Lower leg skin (tissue), 4 donors: ENCODE measurements around the gene SEMA3B. TPM values are rescaled to one million over a fixed set of nuclear protein-coding genes. Genes with fewer than 3 reads are reported as not detected.

Experiments
- DNase-seq, 2 donors: peaks; one replicate each; pipeline ENCODE4 v3.0.0-alpha.2; 2019; ENCODE audit warnings: low spot score in 2 of 2
- H3K4me3 ChIP-seq: fragments of 200-600 bp; sonication (generic); 2 replicates; pipeline ENCODE4 v1.5.1; 2017; ENCODE audit warnings: mild to moderate bottlenecking, low read depth; ENCODE audit not compliant: poor library complexity, severe bottlenecking
- POLR2A ChIP-seq, 2 donors: fragments of 450-650 bp; IDR thresholded peaks; one replicate each; pipeline ENCODE4 v1.6.1; 2016 to 2017; ENCODE audit warnings: antibody characterized with exemption in 2 of 2, mild to moderate bottlenecking in 1 of 2, moderate library complexity in 1 of 2
- WGBS, 2 donors: methylation state at CpG; one replicate each; pipeline ENCODE4 v1.1.5; 2018; 5-methylcytosine and 5-hydroxymethylcytosine counted together
- intact Hi-C: fragments of 100-400 bp; cut with DNase I; formaldehyde crosslinking; loops from one replicate; pipeline ENCODE4 v1.15.0; 2023; ENCODE audit warnings: low total_unique reads
- total RNA-seq, 4 donors: library from RNA; depleted of rRNA; stranded (reverse); fragments of >200 nt; gene quantifications; one replicate each; pipeline ENCODE4 v1.1.0, GENCODE V29; 2016
- TF ChIP-seq, protein P1 (sequence below), 3 donors: fragments of 450-650 bp; IDR thresholded peaks; one replicate each; pipeline ENCODE4 v1.5.1; 2016; ENCODE audit warnings: antibody characterized with exemption in 3 of 3, mild to moderate bottlenecking in 3 of 3, moderate library complexity in 2 of 3

The SEMA3B gene
- total RNA-seq, 4 donors from 2014 or later: 1.1 to 7.2 (median 3.3) TPM

DNA sequence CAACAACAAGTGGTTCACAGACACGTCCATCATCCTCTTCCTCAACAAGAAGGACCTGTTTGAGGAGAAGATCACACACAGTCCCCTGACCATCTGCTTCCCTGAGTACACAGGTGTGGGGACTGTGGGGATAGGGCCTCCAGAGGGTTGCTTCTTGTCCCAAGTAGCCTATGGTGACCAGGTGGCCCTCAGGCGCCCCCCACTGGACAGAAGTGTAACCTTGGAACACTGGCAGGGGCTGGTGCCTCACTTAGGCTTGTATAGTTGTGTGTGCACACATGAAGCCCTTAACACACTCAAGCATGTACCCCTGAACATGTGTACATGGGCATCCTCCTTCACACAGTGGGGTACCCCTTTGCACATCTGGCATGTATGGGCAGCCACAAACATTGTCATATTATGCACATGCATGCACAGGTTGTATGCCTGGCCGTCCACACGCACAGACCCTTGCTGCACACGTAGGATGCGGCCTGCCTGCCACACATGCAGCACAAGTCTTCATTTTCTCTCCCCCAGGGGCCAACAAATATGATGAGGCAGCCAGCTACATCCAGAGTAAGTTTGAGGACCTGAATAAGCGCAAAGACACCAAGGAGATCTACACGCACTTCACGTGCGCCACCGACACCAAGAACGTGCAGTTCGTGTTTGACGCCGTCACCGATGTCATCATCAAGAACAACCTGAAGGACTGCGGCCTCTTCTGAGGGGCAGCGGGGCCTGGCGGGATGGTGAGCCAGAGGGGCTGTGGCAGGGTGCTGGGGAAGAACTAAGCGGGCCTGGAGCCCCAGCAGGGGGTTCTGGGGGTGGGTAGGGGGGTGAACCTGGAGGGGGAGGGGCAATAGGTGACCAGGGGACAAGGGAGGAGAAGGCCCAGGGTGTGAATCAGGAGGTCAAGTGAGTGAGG, 11.7 kb upstream of the SEMA3B start:
- 84 to 91% methylated on average over 20 of the region's 20 CpGs for WGBS, 2 donors
- intact Hi-C loops: no loop called here

DNA sequence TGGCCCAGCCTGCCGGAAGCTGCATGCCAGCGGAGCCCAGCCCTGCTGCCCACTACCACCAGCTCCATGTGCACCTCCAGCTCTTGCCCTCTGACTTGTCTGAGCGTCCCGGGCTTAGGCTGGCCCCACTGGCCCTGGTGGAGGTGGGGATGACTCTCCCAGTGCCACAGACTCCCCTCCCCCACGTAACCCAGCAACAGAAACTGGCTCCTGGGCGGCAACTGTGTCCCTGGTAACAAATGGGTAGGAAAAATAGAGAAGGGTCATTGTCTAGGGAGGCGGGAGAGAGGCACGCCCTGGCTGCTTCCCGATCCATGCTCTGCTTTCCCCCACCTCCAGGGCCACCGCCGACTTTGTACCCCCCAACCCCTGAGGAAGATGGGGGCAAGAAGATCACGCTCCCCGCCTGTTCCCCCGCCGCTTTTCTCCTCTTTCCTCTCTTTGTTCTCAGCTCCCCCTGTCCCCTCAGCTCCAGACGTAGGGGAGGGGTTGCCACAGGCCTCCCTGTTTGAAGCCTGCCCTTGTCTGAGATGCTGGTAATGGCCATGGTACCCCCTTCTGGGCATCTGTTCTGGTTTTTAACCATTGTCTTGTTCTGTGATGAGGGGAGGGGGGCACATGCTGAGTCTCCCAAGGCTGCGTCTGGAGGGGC, 10.8 kb upstream of the SEMA3B start:
- 80 to 85% methylated on average over 16 to 17 of the region's 17 CpGs for WGBS, 2 donors
- intact Hi-C loops: no loop called here
- H3K4me3 ChIP-seq: no peak overlapping the region
- no peak for DNase-seq
- TF ChIP-seq, protein P1, sequence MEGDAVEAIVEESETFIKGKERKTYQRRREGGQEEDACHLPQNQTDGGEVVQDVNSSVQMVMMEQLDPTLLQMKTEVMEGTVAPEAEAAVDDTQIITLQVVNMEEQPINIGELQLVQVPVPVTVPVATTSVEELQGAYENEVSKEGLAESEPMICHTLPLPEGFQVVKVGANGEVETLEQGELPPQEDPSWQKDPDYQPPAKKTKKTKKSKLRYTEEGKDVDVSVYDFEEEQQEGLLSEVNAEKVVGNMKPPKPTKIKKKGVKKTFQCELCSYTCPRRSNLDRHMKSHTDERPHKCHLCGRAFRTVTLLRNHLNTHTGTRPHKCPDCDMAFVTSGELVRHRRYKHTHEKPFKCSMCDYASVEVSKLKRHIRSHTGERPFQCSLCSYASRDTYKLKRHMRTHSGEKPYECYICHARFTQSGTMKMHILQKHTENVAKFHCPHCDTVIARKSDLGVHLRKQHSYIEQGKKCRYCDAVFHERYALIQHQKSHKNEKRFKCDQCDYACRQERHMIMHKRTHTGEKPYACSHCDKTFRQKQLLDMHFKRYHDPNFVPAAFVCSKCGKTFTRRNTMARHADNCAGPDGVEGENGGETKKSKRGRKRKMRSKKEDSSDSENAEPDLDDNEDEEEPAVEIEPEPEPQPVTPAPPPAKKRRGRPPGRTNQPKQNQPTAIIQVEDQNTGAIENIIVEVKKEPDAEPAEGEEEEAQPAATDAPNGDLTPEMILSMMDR (IDR thresholded peaks at IDR 0.05): no peak
- no peak for TF ChIP-seq POLR2A (IDR thresholded peaks at IDR 0.05)

More for the DNA sequence above, 11.7 kb upstream of the SEMA3B start:
- no peak overlapping the region for H3K4me3 ChIP-seq
- TF ChIP-seq POLR2A (IDR thresholded peaks at IDR 0.05): no peak
- TF ChIP-seq, protein P1 (IDR thresholded peaks at IDR 0.05): no peak
- DNase-seq: no peak

DNA sequence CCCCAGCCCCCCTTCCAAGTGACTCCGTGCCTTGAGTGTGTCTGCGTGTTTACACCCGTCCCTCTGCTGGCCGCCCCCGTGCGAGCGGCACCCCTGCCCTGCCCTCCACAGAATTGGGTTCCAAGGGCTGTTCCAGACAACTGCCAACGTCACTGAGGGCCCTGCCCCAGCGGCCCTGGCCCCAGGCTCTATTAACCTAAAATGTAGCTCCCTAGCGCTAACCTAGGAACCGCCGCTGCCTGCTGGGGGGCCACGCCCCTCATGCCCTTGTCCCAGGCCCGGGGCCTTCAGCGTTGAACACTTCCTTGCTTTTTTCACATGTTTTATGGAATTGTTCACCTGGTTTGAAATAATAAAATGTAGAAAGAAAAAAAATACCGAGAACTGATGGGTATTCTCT, 10.0 kb upstream of the SEMA3B start:
- 39 to 45% methylated on average over 16 of the region's 16 CpGs for WGBS, 2 donors
- DNase-seq: peak in 1 of 2 donors; percentile 87
- H3K4me3 ChIP-seq: no peak overlapping the region
- intact Hi-C loops: no loop called here
- no peak for TF ChIP-seq POLR2A (IDR thresholded peaks at IDR 0.05)
- TF ChIP-seq, protein P1 (IDR thresholded peaks at IDR 0.05): no peak

DNA sequence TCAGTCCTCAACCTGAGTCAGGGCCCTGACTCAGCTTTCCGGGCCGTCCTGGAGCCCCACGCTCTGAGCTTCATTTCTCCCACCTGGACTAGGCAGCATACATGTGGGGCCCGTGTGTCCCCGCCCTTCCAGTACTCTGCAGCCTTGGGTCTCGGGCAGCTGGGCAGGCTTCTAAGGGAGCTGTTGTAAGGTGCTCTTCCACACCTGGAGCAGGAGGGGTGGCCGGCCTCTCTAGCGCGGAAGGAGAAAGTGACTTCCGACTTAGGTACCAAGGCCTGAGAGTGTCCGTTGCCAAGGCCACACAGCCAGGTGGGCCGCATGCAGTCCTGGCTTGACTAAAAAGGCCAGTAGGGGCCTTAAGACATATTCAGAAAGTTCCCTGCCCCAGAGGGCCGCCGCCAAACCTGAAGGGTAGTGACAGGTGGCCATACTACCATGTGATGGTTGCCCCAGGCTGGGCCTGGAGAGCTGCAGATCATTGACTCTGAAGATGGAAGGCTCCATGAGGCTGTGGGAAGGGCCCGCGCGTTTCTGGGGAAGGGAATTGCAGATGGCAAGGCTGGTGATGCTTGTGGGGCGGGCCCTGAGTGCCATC, 9.4 kb upstream of the SEMA3B start:
- WGBS, 2 donors: 37 to 48% methylated on average over 13 to 18 of the region's 18 CpGs
- H3K4me3 ChIP-seq: no peak overlapping the region
- peak in 1 of 2 donors; percentile 87 for DNase-seq
- intact Hi-C loops: no loop called here
- TF ChIP-seq, protein P1 (IDR thresholded peaks at IDR 0.05): no peak
- no peak for TF ChIP-seq POLR2A (IDR thresholded peaks at IDR 0.05)

DNA sequence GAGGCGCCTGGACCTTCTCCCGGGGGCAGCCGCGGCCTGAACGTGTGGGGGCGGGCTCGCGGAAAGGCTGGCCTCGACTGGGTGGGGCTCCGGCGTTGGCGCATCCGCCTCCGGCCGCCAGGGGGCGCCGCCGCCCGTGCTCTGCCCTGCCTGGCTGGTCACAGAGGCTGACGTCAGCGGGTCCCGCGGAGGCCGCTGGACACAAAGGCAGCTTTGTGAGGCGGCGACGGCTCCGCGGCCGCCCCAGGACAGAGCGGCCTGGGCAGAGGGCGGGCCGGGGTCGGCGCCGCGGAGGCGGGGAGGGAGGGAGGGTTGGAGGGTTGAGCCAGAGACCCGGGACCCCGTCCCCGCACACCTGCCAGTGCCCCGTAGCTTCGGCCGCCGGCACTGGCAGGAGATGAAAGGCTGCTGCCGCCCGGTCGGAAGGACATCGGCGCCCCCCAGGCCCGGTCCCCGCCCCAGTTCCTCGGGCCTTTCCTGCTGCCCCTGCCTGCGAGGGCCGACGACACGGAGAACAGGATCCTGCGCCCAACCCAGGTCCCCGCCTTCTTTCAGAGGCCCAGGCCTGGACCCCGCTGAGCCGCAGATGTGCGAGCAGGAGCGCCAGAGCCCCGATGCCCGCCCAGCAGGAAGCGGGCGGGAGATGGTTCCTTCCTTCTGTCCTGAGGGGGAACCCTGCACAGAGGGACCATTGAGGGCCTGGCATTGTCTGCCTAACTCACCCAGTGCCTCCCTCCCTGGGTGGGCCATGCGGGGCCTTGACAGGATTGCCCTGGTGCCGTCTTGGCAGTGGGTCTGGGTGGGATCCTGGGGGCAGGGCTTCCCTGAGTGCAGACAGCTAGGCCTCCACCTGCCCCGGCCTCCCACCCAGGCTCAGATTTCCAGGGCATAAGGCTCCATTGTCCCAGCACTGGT, 8.7 kb upstream of the SEMA3B start:
- 3 to 5% methylated on average over 32 to 41 of the region's 70 CpGs for WGBS, 2 donors
- no peak overlapping the region for H3K4me3 ChIP-seq
- TF ChIP-seq POLR2A (IDR thresholded peaks at IDR 0.05): no peak
- TF ChIP-seq, protein P1 (IDR thresholded peaks at IDR 0.05): peak in 1 of 3 donors; percentile 90
- DNase-seq: peak; percentile 88 to 99
- intact Hi-C loops: no loop called here
